ENCODE measurements around the gene BMP10.

- peak; percentile 58 for TF ChIP-seq CTCF (conservative IDR thresholded peaks at IDR 0.05; ENCODE audit: low read length)
- no peak for TF ChIP-seq EZH2phosphoT487 (IDR thresholded peaks at IDR 0.05; ENCODE audit: borderline replicate concordance)
These were observed 30.0 kb upstream of the BMP10 start for GRCh38 chr2:68901199-68901514.
